Large intestine (tissue), 3 donors: Measurements from ENCODE around the gene KANTR. TPM values are rescaled to one million over a fixed set of nuclear protein-coding genes. Genes with fewer than 3 reads are reported as not detected.
A peak's percentile ranks its signal among the peaks of the same experiment; 100 is the strongest.
"Not testable (repeated sequence)": the region's sequence is repeated elsewhere in the genome, so short reads cannot be mapped to it uniquely, and the experiment has no call there.

Experiments
- DNase-seq, 2 donors: peaks; one replicate each; pipeline versions ENCODE4 v3.0.0 to v3.0.0-alpha.2; 2013
- H3K27ac ChIP-seq: one replicate; pipeline ENCODE4 v1.5.1; 2013; ENCODE audit warnings: low read length
- H3K27me3 ChIP-seq: 2 replicates; pipeline ENCODE4 v1.6.1; 2013; ENCODE audit warnings: low read length; ENCODE audit not compliant: control insufficient read depth, insufficient read depth
- H3K36me3 ChIP-seq: 2 replicates; pipeline ENCODE4 v1.6.1; 2013; ENCODE audit warnings: low read length; ENCODE audit not compliant: control insufficient read depth, insufficient read depth
- H3K4me1 ChIP-seq: one replicate; pipeline ENCODE4 v1.6.1; 2013; ENCODE audit warnings: low read length; ENCODE audit not compliant: control insufficient read depth, insufficient read depth
- H3K4me3 ChIP-seq: one replicate; pipeline ENCODE4 v1.5.1; 2013; ENCODE audit warnings: low read length
- H3K9me3 ChIP-seq: one replicate; pipeline ENCODE4 v1.6.1; 2013; ENCODE audit warnings: mild to moderate bottlenecking, low read depth, low read length, moderate library complexity; ENCODE audit not compliant: control insufficient read depth
- WGBS: methylation state at CpG from one replicate; pipeline ENCODE4 v1.1.5; 2013; ENCODE audit warnings: low lambda C conversion rate; ENCODE audit not compliant: insufficient coverage; 5-methylcytosine and 5-hydroxymethylcytosine counted together
- polyA plus RNA-seq: library from polyadenylated mRNA; unstranded; fragments of 120-200 nt; gene quantifications from one replicate; pipeline ENCODE4 v1.2.1, GENCODE V29; 2013

KANTR gene
- polyA plus RNA-seq, 1 donor = 15.3 TPM

GRCh38 chrX:53128097-53128749 lies 34.3 kb downstream of the KANTR start:
- no peaks in the 10 kb centered on the region for H3K27me3 ChIP-seq
- H3K27ac ChIP-seq = no peak overlapping the region
- no peak overlapping the region for H3K4me3 ChIP-seq
- DNase-seq = no peak
- no peaks in the 10 kb centered on the region for H3K36me3 ChIP-seq
- no peaks in the 10 kb centered on the region for H3K9me3 ChIP-seq
- WGBS = no CpG with 5 or more reads among the region's 3 CpGs
- no peaks in the 10 kb centered on the region for H3K4me1 ChIP-seq

DNA sequence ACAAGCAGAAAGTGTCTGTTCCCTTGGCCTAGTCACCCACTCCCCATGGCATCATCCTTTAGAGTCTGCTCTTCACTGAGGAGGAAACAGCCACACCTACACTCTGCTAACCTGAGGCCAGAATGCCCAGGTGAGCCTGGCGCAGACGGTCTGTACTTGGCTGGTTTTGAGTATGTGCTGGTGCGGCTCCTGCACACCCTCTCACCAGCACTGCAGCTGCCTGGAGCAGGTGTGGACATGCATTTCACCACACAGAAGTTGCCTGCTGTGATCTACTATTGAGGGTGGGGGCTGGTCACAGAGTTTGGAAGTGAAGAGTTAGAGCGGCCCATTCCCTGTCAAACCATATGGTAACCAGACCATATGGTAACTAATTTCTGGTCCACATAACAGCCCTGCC lies 39.5 kb downstream of the KANTR start:
- Histone ChIP-seq H3K9me3 (no peaks in the 10 kb centered on the region), H3K27me3 (no peaks in the 10 kb centered on the region), H3K27ac (no peak overlapping the region), H3K36me3 (no peaks in the 10 kb centered on the region), H3K4me1 (no peaks in the 10 kb centered on the region), H3K4me3 (no peak overlapping the region)
- no CpG with 5 or more reads among the region's 4 CpGs for WGBS
- no peak for DNase-seq

- no peak overlapping the region for H3K4me3 ChIP-seq
- no peak for DNase-seq
- WGBS = no CpG with 5 or more reads among the region's 2 CpGs
- H3K4me1 ChIP-seq = no peaks in the 10 kb centered on the region
- no peaks in the 10 kb centered on the region for H3K9me3 ChIP-seq
- no peak overlapping the region for H3K27ac ChIP-seq
- H3K36me3 ChIP-seq = no peaks in the 10 kb centered on the region
- H3K27me3 ChIP-seq = no peaks in the 10 kb centered on the region
Observed at GRCh38 chrX:53135581-53135980, 41.6 kb downstream of the KANTR start.

DNA sequence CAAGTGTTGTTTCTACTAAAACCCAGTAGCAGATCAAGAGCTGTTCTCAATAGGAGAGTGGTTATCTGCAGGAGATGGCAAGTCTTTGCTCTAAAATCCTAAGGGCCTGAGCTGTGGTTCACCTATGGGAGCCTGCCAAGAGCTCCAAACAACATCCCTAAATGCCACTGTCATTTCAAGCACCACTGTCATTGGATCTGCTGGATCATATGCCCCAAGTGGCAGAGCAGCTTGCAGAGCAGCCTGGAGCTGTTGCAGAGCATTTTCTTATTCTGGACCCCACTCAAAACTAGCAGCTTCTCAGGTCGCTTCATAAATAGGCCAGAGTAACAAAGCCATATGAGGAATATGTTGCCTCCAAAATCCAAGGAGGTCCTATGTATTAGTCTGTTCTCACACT lies 59.6 kb downstream of the KANTR start:
- no peak for DNase-seq
- no peaks in the 10 kb centered on the region for H3K4me1 ChIP-seq
- no peak overlapping the region for H3K27ac ChIP-seq
- no peaks in the 10 kb centered on the region for H3K9me3 ChIP-seq
- H3K4me3 ChIP-seq = no peak overlapping the region
- no CpG with 5 or more reads among the region's 1 CpG for WGBS
- no peaks in the 10 kb centered on the region for H3K36me3 ChIP-seq
- H3K27me3 ChIP-seq = no peaks in the 10 kb centered on the region

GRCh38 chrX:53155512-53156206 lies 61.7 kb downstream of the KANTR start:
- Histone ChIP-seq H3K4me1 (no peaks in the 10 kb centered on the region), H3K27ac (no peak overlapping the region), H3K36me3 (no peaks in the 10 kb centered on the region), H3K4me3 (no peak overlapping the region), H3K27me3 (no peaks in the 10 kb centered on the region), H3K9me3 (no peaks in the 10 kb centered on the region)
- DNase-seq = no peak
- WGBS = 100% methylated on average over 1 of the region's 8 CpGs

DNA sequence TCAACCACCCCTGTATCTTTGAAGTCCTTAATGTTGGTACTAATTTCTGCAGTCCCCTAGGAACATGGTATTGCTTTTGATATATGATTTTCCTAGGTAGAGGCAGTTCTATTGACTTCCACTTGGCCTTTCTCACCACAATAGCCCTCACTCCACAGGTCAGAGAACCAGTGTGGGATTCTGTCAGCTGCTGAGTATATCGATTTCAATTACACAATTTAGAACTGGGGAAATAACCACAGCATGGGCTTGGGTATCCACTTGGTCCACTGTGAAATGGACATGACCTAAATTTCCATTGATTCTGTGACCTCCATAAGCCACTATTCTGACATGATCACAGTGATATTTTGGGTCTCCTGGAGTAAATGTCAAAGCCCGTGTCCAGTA lies 62.3 kb downstream of the KANTR start:
- Histone ChIP-seq H3K9me3 (no peaks in the 10 kb centered on the region), H3K4me3 (no peak overlapping the region), H3K27ac (no peak overlapping the region), H3K4me1 (peaks cover 3% of the 10 kb centered on the region), H3K36me3 (no peaks in the 10 kb centered on the region), H3K27me3 (no peaks in the 10 kb centered on the region)
- WGBS = no CpG with 5 or more reads among the region's 2 CpGs
- no peak for DNase-seq

- Histone ChIP-seq H3K4me1 (peaks cover 3% of the 10 kb centered on the region), H3K27ac (no peak overlapping the region), H3K27me3 (no peaks in the 10 kb centered on the region), H3K4me3 (no peak overlapping the region), H3K9me3 (no peaks in the 10 kb centered on the region), H3K36me3 (no peaks in the 10 kb centered on the region)
- WGBS = no CpG with 5 or more reads among the region's 11 CpGs
- no peak for DNase-seq
Observed at GRCh38 chrX:53159184-53159583, 65.2 kb downstream of the KANTR start.

GRCh38 chrX:53160297-53160983 lies 66.5 kb downstream of the KANTR start:
- no peak overlapping the region for H3K27ac ChIP-seq
- H3K4me3 ChIP-seq = no peak overlapping the region
- H3K9me3 ChIP-seq = no peaks in the 10 kb centered on the region
- peaks cover 3% of the 10 kb centered on the region for H3K4me1 ChIP-seq
- no peaks in the 10 kb centered on the region for H3K36me3 ChIP-seq
- H3K27me3 ChIP-seq = no peaks in the 10 kb centered on the region
- peak; percentile 9 to 49 for DNase-seq
- WGBS = no CpG with 5 or more reads among the region's 6 CpGs

DNA sequence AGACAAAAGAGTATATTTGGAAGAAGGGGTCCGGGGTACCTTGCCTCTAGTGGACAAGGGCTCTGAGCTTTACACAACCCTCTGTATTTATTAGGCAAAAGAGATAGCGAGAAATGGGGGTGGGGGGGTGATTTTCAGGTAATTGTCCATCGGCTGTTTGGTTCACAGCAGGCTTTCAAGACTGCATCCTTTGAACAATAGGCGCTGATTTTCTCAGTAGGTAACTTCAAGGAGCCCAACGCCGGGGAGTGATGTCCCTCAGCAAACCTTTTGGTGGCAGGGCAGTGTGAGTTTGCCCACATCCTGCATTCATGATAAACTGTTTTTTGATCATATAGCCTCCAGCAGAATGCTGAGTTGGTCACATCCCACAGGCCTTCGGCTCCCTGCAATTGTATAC lies 69.5 kb downstream of the KANTR start:
- Histone ChIP-seq H3K27ac (no peak overlapping the region), H3K36me3 (no peaks in the 10 kb centered on the region), H3K4me1 (peaks cover 3% of the 10 kb centered on the region), H3K9me3 (no peaks in the 10 kb centered on the region), H3K4me3 (no peak overlapping the region), H3K27me3 (no peaks in the 10 kb centered on the region)
- no peak for DNase-seq
- WGBS = no CpG with 5 or more reads among the region's 7 CpGs

- not testable (repeated sequence) for H3K27ac ChIP-seq, H3K27me3 ChIP-seq, DNase-seq, H3K4me3 ChIP-seq, H3K36me3 ChIP-seq, H3K4me1 ChIP-seq, H3K9me3 ChIP-seq
- no CpG with 5 or more reads among the region's 6 CpGs for WGBS
Observed at GRCh38 chrX:53164566-53164965, 70.6 kb downstream of the KANTR start.
